Right lobe of liver (tissue), 6 donors: ENCODE data around the gene MYO7A. TPM values are rescaled to one million over a fixed set of nuclear protein-coding genes. Genes with fewer than 3 reads are reported as not detected.

ENCODE experiments used
- ATAC-seq, 4 donors: fragments of 200-7000 bp; cut with Tn5 transposase; one replicate each; pipeline ENCODE4 v1.9.1; 2020; ENCODE audit warnings: mild to moderate bottlenecking in 4 of 4, moderate library complexity in 4 of 4
- DNase-seq, 3 donors: peaks; one replicate each; pipeline ENCODE4 v3.0.0-alpha.2; 2020
- H3K27ac ChIP-seq, 3 donors: fragments of 200-600 bp; one replicate each; pipeline ENCODE4 v1.8.0; 2022
- H3K27me3 ChIP-seq, 2 donors: fragments of 200-600 bp; one replicate each; pipeline ENCODE4 v1.8.0; 2022
- H3K36me3 ChIP-seq, 4 donors: fragments of 200-600 bp; sonication (generic) in 1 of 4; one replicate each; pipeline versions ENCODE4 v1.5.1 to v1.8.0; 2017 to 2022; ENCODE audit warnings: control low read depth in 1 of 4
- H3K4me1 ChIP-seq, 4 donors: fragments of 200-600 bp; sonication (generic) in 1 of 4; one replicate each; pipeline versions ENCODE4 v1.5.1 to v1.8.0; 2017 to 2022; ENCODE audit warnings: control low read depth in 1 of 4
- H3K4me3 ChIP-seq, 3 donors: fragments of 200-600 bp; one replicate each; pipeline ENCODE4 v1.8.0; 2022
- H3K9me3 ChIP-seq, 4 donors: fragments of 200-600 bp; sonication (generic) in 1 of 4; one replicate each; pipeline versions ENCODE4 v1.5.1 to v1.8.0; 2017 to 2022; ENCODE audit warnings: control low read depth in 1 of 4
- CTCF ChIP-seq, 4 donors: fragments of 200-600 bp in 3 of 4; fragments of 450-650 bp in 1 of 4; IDR thresholded peaks; one replicate each; pipeline versions ENCODE4 v1.5.1 to v1.8.0; 2016 to 2022; ENCODE audit warnings: antibody characterized with exemption in 4 of 4, mild to moderate bottlenecking in 2 of 4
- POLR2A ChIP-seq: fragments of 450-650 bp; IDR thresholded peaks from one replicate; pipeline ENCODE4 v1.6.1; 2017; ENCODE audit warnings: antibody characterized with exemption, mild to moderate bottlenecking
- WGBS: methylation state at CpG from one replicate; pipeline ENCODE4 v1.1.6; 2018; ENCODE audit warnings: low coverage, low lambda C conversion rate; ENCODE audit not compliant: insufficient coverage; ENCODE audit errors: missing lambda C conversion rate; 5-methylcytosine and 5-hydroxymethylcytosine counted together
- intact Hi-C, 2 donors: fragments of 100-400 bp; cut with DNase I; formaldehyde crosslinking; loops; one replicate each; pipeline versions ENCODE4 v1.11.2 to v1.14.1; 2022
- total RNA-seq, 6 experiments: library from RNA; depleted of rRNA in 2 of 6; stranded (reverse); fragments of >200 nt in 2 of 6; fragmentation: NEBNext Ultra II Directional in 3 of 6; extraction: Animal tissue kit (Norgen Biotek cat#: 25700) in 3 of 6; gene quantifications; one replicate each; pipeline versions ENCODE4 v1.1.0 to v1.2.4, GENCODE V29; 2016 to 2023
- donor health status: DM: no; HTN: yes; CAD: no.
- donor health status: DM: no; HTN: no; CAD: no.
- donor health status: DM: no; HTN: no; CAD: no.
- donor health status: DM: no; HTN: yes; CAD: no.
- donor health status: DM: no; HTN: yes; CAD: no.

The MYO7A gene
- total RNA-seq, 6 experiments from 2014 or later, result 23.6 to 39.6 (median 32.0) TPM

DNA sequence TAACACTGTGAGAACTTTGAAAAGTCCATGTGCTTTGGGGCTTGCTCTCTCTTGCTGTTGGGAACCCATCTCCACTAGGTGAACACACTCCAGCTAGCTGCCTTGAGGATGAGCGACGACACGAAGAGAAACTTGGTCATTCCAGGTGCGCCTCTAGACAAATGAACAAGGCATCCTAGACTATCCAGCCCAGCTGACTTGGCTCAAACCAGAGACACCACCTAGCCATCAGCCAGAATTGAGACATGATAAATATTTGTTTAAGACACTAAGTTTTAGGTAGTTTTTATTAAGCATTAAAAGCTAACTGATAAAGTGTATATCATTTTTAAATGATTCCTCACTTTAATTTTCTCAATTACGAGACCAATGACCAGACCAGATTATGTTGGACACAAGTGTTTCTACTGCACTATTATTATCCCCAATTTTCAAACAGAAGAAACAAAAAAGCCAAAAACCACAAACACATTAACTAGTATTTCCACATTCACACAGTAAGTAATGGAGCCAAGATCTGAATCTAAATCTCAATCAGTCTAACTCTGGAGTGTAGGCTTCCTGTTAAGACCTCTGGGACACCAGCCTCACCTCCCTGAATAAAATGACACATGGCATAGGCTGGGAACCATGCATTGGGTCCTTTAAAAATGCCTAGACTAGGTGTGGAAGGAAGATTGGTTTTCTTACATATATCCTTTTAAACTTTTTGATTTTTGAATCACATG lies 103.0 kb downstream of the MYO7A start:
- 67% methylated on average over 5 of the region's 5 CpGs for WGBS
- Histone ChIP-seq H3K4me1 (peaks cover 0 to 10% (median 5%) of the 10 kb centered on the region in 4 donors), H3K4me3 (no peak overlapping the region), H3K27ac (peak overlapping the region in 1 of 3 donors; percentile 5), H3K36me3 (no peaks in the 10 kb centered on the region), H3K27me3 (no peaks in the 10 kb centered on the region), H3K9me3 (no peaks in the 10 kb centered on the region)
- DNase-seq (no peak), ATAC-seq (peak; percentile 81 to 88 (median 84))
- TF ChIP-seq CTCF (IDR thresholded peaks at IDR 0.05), result no peak
- no peak for TF ChIP-seq POLR2A
- intact Hi-C loops, result no loop called here

DNA sequence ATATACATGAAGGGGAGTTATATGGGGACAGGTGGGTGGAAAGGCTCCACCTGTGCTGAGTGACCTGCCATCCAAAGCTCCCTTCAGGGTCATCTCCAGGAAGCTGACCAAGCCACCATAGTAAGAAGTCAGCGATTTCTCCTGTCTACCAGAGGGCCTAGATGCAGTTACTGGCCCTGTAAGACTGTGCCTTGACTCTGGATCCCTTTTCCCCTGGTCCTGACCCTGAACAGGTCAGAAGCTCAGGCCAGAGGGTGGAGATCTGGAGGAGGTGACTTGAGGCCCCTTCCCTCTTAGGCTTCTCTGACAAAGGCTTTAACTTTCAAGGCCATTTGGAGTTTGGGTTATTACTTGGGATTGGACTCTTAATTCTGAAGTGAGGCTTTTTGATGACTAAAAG lies 103.8 kb downstream of the MYO7A start:
- TF ChIP-seq CTCF (IDR thresholded peaks at IDR 0.05) (no peak), POLR2A (no peak)
- intact Hi-C loops, result no loop called here
- Histone ChIP-seq H3K27me3 (no peaks in the 10 kb centered on the region), H3K27ac (no peak overlapping the region), H3K9me3 (no peaks in the 10 kb centered on the region), H3K36me3 (no peaks in the 10 kb centered on the region), H3K4me1 (peaks cover 0 to 10% (median 5%) of the 10 kb centered on the region in 4 donors), H3K4me3 (no peak overlapping the region)
- DNase-seq, result no peak
- peak in 1 of 4 donors; percentile 6 for ATAC-seq
- no CpG with 5 or more reads among the region's 1 CpG for WGBS

- Histone ChIP-seq H3K9me3 (no peaks in the 10 kb centered on the region), H3K4me3 (no peak overlapping the region), H3K27me3 (no peaks in the 10 kb centered on the region), H3K27ac (no peak overlapping the region), H3K4me1 (peaks cover 0 to 10% (median 5%) of the 10 kb centered on the region in 4 donors), H3K36me3 (no peaks in the 10 kb centered on the region)
- intact Hi-C loops, result no loop called here
- DNase-seq (no peak), ATAC-seq (no peak)
- no peak for TF ChIP-seq CTCF (IDR thresholded peaks at IDR 0.05)
- no peak for TF ChIP-seq POLR2A
- WGBS, result 84% methylated on average over 3 of the region's 4 CpGs
These were observed 104.2 kb downstream of the MYO7A start for GRCh38 chr11:77232242-77232641.

DNA sequence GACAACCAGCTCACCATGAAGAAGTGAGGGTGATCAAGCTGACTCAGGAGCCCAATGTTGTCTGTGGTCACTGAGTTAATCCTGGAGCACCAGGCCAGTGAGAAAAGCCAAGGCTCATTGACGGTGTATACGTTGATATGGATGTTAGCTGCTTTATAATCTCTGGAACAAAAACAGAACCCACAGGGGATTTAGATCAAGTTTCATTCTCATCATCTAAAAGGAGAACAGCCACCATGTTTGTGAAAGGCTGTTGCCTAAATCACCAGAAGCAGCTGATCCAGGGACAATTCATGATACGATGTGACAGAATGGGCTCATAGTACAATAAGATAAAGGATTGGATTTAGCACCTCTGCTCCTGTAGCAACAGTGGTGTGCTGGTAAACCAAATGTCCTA lies 105.0 kb downstream of the MYO7A start:
- H3K9me3 ChIP-seq, result no peaks in the 10 kb centered on the region
- H3K4me1 ChIP-seq, result peaks cover 0 to 10% (median 5%) of the 10 kb centered on the region in 4 donors
- intact Hi-C loops, result no loop called here
- DNase-seq, result no peak
- no peaks in the 10 kb centered on the region for H3K36me3 ChIP-seq
- H3K27me3 ChIP-seq, result no peaks in the 10 kb centered on the region
- 100% methylated on average over 1 of the region's 3 CpGs for WGBS
- no peak overlapping the region for H3K4me3 ChIP-seq
- ATAC-seq, result no peak
- no peak for TF ChIP-seq POLR2A
- no peak for TF ChIP-seq CTCF (IDR thresholded peaks at IDR 0.05)
- no peak overlapping the region for H3K27ac ChIP-seq
